GM18505 (cell line): ENCODE data around the gene DYDC2.
"Not testable (repeated sequence)": the region's sequence is repeated elsewhere in the genome, so short reads cannot be mapped to it uniquely, and the experiment has no call there.

Experiments
- ATAC-seq: cut with Tn5 transposase; IDR thresholded peaks from one replicate; pipeline ENCODE4 v1.9.1; 2021; ENCODE audit not compliant: unreplicated experiment
- POLR2A ChIP-seq: IDR thresholded peaks from 4 replicates; pipeline ENCODE4 v1.6.1; 2011; ENCODE audit warnings: borderline replicate concordance; ENCODE audit not compliant: insufficient read depth, insufficient read length; ENCODE audit errors: extremely low read depth

Gene DYDC2

GRCh38 chr10:80344276-80344675 is 12.3 kb upstream of the DYDC2 start:
- TF ChIP-seq POLR2A, result no peak
- ATAC-seq, result no peak

- TF ChIP-seq POLR2A, result no peak
Observed at GRCh38 chr10:80344912-80345311, 11.7 kb upstream of the DYDC2 start.

GRCh38 chr10:80350251-80350650 is 6.3 kb upstream of the DYDC2 start:
- no peak for ATAC-seq

More at GRCh38 chr10:80344912-80345311, 11.7 kb upstream of the DYDC2 start:
- no peak for ATAC-seq

GRCh38 chr10:80351220-80351619 is 5.4 kb upstream of the DYDC2 start:
- no peak for TF ChIP-seq POLR2A
- no peak for ATAC-seq

More at GRCh38 chr10:80350251-80350650, 6.3 kb upstream of the DYDC2 start:
- no peak for TF ChIP-seq POLR2A

- ATAC-seq, result no peak
- no peak for TF ChIP-seq POLR2A
Observed at GRCh38 chr10:80356989-80357850, 639 bp downstream of the DYDC2 start.

GRCh38 chr10:80357851-80358125 is 1.2 kb downstream of the DYDC2 start:
- no peak for ATAC-seq
- no peak for TF ChIP-seq POLR2A

GRCh38 chr10:80358925-80359324 is 2.3 kb downstream of the DYDC2 start:
- not testable (repeated sequence) for ATAC-seq

- no peak for ATAC-seq
- no peak for TF ChIP-seq POLR2A
Observed at GRCh38 chr10:80359644-80360043, 3.1 kb downstream of the DYDC2 start.

GRCh38 chr10:80365510-80365909 is 8.9 kb downstream of the DYDC2 start:
- ATAC-seq, result no peak
- no peak for TF ChIP-seq POLR2A

GRCh38 chr10:80371467-80371866 is 14.9 kb downstream of the DYDC2 start:
- TF ChIP-seq POLR2A, result no peak
- no peak for ATAC-seq

- TF ChIP-seq POLR2A, result no peak
- ATAC-seq, result no peak
Observed at GRCh38 chr10:80372675-80373074, 16.1 kb downstream of the DYDC2 start.

GRCh38 chr10:80373502-80373901 is 16.9 kb downstream of the DYDC2 start:
- TF ChIP-seq POLR2A, result no peak

GRCh38 chr10:80379701-80380100 is 23.1 kb downstream of the DYDC2 start:
- no peak for ATAC-seq
- no peak for TF ChIP-seq POLR2A

More at GRCh38 chr10:80373502-80373901, 16.9 kb downstream of the DYDC2 start:
- no peak for ATAC-seq

GRCh38 chr10:80380185-80380584 is 23.6 kb downstream of the DYDC2 start:
- ATAC-seq, result no peak
- no peak for TF ChIP-seq POLR2A

GRCh38 chr10:80382989-80383388 is 26.4 kb downstream of the DYDC2 start:
- ATAC-seq, result no peak
- TF ChIP-seq POLR2A, result no peak

- TF ChIP-seq POLR2A, result no peak
- ATAC-seq, result no peak
Observed at GRCh38 chr10:80390740-80391139, 34.2 kb downstream of the DYDC2 start.

GRCh38 chr10:80392250-80392649 is 35.7 kb downstream of the DYDC2 start:
- TF ChIP-seq POLR2A, result no peak
- no peak for ATAC-seq
